ENCODE measurements around the gene OR2C3.
"Not testable (repeated sequence)": the region's sequence is repeated elsewhere in the genome, so short reads cannot be mapped to it uniquely, and the experiment has no call there.

Gene OR2C3

DNA sequence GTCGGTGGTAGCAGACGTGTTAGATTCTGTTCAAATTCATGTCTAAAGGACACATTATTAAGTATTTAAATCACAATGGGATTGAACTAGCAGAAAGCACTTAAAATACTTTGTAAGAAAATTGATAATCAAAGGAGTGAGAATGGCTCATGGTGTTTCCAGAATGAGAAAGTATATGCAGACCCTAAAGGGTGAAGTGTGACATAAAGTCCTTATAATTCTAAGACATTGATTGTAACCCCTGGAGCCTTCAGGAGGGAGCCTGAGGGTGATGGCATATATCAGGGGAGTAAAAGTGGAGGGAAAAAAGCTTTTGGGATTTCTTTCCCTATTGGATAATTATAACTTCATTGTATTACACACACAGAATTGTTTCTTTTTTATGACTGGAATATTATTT lies at the start of gene OR2C3:
Gene OR2C3, minus strand, starts transcription at position 101 of the 400 bp plus-strand sequence. CDS start 3,929 bp downstream, outside the sequence.
- no peak for DNase-seq

DNA sequence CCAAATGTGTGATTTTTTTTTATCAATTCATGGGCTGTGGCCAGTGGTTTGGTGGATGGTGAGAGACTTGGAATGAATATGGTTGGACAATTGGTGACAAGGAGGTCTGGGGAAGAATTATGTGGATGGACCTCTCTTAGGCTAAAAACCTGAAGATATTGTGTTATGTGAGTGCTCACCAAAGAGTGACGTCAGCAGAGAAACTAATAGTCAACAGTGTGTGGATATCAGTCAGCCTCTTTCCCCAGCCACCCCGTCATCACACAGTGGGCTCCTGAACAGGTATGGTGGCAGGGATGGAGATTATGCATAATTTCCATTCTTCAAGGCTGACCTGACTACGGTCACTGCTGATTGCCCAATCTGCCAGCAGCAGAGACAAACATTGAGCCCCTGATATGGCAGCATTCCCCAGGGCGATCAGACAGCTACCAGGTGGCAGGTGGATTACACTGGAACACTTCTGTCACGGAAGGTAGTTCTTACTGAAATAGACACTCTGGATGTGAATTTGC lies 42.8 kb upstream of the OR2C3 start:
- DNase-seq, result no peak

GRCh38 chr1:247576514-247576913 lies 40.3 kb upstream of the OR2C3 start:
- peak in 1 of 2 donors; percentile 13 for DNase-seq

DNA sequence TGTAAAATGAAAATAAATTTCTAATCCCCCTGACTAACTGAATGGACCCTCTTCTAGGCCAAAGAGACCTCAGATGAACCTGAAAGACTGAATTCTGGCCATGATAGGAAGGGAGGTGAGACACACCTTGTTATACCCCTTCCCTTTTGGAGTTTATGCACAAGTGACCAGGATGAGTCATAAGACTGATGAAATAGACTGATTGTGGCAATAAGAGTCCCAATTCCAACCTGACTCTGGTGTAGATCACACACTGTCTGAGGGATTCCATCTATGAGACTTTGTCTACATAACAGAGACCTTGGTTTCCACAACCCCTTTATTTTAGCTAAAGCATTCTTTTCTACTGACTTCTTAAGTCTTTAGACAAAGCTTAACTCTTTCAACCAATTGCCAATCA lies 38.4 kb upstream of the OR2C3 start:
- DNase-seq, result no peak

GRCh38 chr1:247574236-247574635 lies 38.0 kb upstream of the OR2C3 start:
- no peak for DNase-seq

- no peak for DNase-seq
These were observed 26.0 kb upstream of the OR2C3 start for GRCh38 chr1:247562198-247562597.

DNA sequence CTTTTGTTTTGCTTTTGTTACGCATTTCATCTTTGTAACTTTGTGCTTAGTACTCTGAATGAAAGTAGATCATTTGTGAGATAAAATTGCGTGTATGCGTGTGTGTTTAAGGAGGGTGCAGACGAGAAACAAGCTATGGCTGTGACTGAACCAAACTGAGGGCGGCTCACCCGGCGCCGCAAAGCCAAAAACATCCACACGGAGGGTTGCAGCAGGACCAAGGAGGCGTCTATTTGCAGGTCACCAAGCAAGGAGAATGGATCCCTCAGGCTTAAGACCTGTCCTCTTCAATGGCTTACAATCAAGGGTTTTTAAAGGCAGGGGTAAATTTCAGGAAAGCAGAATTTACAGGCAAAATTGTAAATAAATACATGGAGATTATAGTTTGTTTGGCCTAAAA lies 25.5 kb upstream of the OR2C3 start:
- no peak for DNase-seq

DNA sequence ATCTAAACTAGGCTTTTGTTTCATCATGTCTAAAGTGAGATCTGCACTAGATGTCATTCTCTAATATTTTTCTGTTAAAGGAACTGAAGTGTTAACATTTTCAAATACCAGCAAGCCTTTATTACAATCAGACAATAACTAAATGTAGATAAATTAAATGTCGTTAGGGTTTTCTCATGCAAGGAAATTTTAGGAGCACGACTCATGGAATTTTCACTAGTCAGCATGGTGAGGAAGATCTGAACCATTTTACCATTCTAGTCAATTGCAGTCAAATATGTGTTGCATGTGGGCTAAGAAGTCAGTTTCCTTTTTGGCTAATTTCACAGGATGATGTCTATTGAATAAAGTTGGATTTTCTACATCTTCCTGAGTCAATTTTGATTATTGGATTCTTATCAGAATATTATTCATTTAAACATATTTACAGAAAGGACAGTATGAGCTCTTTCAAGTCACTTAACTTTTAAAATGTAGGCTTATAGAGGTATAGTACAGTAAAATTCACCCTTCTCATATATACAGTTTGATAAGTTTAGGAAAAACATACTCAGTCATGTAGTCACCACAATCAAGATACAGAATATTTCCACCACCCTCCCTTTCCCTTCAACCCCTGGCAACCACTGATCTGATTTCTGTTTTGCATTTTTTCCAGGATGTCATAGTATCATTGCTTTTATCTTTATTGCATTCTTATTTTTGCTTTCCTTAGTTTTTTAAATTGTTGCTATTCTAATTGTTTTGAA lies 21.9 kb upstream of the OR2C3 start:
- DNase-seq, result no peak

GRCh38 chr1:247552231-247552630 lies 16.0 kb upstream of the OR2C3 start:
- no peak for DNase-seq

GRCh38 chr1:247551721-247552120 lies 15.5 kb upstream of the OR2C3 start:
- no peak for DNase-seq

GRCh38 chr1:247548769-247549182 lies 12.5 kb upstream of the OR2C3 start, which contains the start of gene GCSAML:
Gene GCSAML (plus strand): TSS chr1:247549134. CDS start chr1:247549192, 58 bp downstream.
- DNase-seq, result no peak

DNA sequence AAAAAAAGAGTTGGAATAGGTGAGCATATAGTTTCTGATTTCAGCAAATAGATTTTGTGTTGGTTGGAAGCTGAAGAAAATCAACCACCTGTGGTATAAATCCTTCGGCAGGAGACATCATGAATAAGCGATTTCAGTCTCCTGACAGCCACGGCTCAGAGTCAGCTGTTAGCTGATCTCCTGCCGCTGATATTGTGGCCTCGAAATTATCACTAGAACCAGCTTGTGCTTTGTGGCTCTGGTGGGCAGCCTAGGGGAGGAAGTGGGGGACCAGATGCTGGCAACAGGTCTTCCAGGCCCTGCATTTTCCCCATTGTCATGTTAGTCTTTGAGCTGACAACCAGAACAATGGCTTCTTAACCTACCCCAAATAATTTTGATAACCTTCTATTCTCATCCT lies 11.9 kb upstream of the OR2C3 start:
- peak in 1 of 2 donors; percentile 13 for DNase-seq

DNA sequence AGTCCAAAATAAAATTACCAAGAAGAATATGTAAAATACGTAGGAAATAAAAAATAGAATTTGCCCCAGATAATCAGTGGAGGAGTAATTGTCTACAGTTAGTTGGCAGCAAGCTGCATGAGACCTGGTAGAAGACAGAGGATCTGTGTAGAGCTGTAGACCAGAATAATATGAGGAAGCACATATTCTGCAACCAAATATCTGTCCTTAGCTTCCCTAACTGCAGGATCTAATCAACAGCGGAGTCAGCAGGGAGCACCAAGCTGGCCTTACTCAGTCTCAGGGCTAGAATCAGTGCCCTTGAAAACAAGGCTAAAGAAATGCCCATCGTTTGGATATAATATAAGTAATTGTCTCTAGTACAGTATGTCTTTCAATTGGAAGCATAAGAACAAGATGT lies 6.6 kb upstream of the OR2C3 start:
- no peak for DNase-seq

- no peak for DNase-seq
These were observed 4.3 kb upstream of the OR2C3 start for GRCh38 chr1:247540581-247540980.

DNA sequence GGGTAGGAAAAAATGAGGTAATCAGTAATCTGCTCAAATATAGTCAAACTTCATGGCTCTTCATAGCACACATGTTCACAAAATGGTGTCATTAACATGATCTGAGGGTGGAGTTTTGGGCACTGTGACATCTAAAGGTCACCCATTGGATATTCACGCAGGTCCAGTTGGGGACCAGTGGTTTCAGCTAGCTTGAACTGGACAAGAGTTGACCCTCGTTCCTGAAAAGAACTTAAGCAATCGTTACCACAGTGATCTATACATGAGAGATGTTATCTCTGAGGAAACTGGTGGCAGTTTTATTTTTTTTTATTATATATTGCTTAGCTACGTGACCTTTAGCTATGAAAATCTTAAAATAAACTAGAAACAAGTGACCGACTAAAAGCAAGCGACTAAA lies 3.0 kb upstream of the OR2C3 start:
- DNase-seq, result no peak

GRCh38 chr1:247538561-247538960 lies 2.3 kb upstream of the OR2C3 start:
- DNase-seq, result no peak

DNA sequence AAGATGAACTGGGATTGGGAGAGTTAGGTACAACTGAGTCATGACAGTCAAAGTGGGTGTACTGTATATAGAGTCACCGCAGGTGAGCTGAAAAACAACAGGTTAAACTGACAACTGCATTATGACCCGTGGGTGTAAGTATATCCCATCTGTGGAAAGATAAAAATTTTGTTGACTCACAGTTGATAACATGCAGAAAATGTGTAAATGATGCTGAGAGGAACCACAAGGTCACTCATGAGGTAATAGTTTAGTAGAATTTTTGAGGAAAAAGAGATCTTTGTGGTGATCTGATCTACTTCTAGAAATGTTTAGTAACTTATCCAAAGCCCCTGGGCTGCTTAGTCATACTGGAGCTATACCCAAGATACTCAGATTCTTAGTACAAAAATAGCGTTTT lies 838 bp downstream of the OR2C3 start:
- DNase-seq, result no peak

- DNase-seq, result no peak
These were observed 4.3 kb downstream of the OR2C3 start for GRCh38 chr1:247531937-247532336.

GRCh38 chr1:247530785-247531184 lies 5.5 kb downstream of the OR2C3 start:
- DNase-seq, result no peak

- DNase-seq, result no peak
These were observed 6.4 kb downstream of the OR2C3 start for GRCh38 chr1:247529771-247530355.

- no peak for DNase-seq
These were observed 7.3 kb downstream of the OR2C3 start for GRCh38 chr1:247528812-247529474.

DNA sequence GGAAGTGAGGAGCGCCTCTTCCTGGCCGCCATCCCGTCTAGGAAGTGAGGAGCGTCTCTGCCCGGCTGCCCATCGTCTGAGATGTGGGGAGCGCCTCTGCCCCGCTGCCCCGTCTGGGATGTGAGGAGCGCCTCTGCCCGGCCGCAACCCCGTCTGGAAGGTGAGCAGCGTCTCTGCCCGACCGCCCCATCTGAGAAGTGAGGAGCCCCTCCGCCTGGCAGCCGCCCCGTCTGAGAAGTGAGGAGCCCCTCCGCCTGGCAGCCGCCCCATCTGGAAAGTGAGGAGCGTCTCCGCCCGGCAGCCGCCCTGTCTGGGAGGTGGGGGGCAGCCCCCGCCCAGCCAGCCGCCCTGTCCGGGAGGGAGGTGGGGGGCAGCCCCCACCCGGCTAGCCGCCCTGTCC lies 14.4 kb downstream of the OR2C3 start:
- DNase-seq, result not testable (repeated sequence)

DNA sequence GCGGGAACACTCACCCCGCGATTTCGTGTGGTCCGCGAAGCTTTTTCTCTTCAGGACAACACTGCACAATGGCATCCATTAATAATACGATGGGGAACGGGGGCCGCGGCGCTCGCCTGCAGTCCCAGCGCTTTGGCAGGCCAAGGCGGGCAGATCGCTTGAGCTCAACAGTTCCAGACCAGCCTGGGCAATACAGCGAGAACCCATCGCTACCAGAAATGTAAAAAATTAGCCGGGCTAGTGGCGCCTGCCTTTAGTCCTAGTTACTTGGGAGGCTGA lies 17.7 kb downstream of the OR2C3 start:
- no peak for DNase-seq
